Effector memory CD4-positive, alpha-beta T cell (primary cell): Measurements from ENCODE around the gene VPS54.
A peak's percentile ranks its signal among the peaks of the same experiment; 100 is the strongest.
"Not testable (repeated sequence)": the region's sequence is repeated elsewhere in the genome, so short reads cannot be mapped to it uniquely, and the experiment has no call there.

Experiments
- DNase-seq, 3 donors: peaks; one replicate each; pipeline ENCODE4 v3.0.0-alpha.2; 2020
- H3K27ac ChIP-seq: 2 replicates; pipeline ENCODE4 v1.7.0; 2013; ENCODE audit warnings: mild to moderate bottlenecking, low read length, moderate library complexity; ENCODE audit not compliant: insufficient read depth, poor library complexity, severe bottlenecking
- H3K27me3 ChIP-seq: replicated peaks from 2 replicates; pipeline ENCODE4 v1.7.0; 2013; ENCODE audit warnings: mild to moderate bottlenecking, low read length; ENCODE audit not compliant: insufficient read depth, control insufficient read depth, poor library complexity, severe bottlenecking
- H3K36me3 ChIP-seq: 2 replicates; pipeline ENCODE4 v1.7.0; 2013; ENCODE audit warnings: mild to moderate bottlenecking, low read length, moderate library complexity; ENCODE audit not compliant: control insufficient read depth, insufficient read depth
- H3K4me1 ChIP-seq: 2 replicates; pipeline ENCODE4 v1.7.0; 2013; ENCODE audit warnings: low read length, mild to moderate bottlenecking; ENCODE audit not compliant: control insufficient read depth, insufficient read depth, poor library complexity, severe bottlenecking
- H3K4me3 ChIP-seq: 2 replicates; pipeline ENCODE4 v1.7.0; 2013; ENCODE audit warnings: low read length, low read depth, mild to moderate bottlenecking; ENCODE audit not compliant: insufficient read depth, poor library complexity, severe bottlenecking
- H3K9me3 ChIP-seq: 2 replicates; pipeline ENCODE4 v1.7.0; 2013; ENCODE audit warnings: mild to moderate bottlenecking, low read length, moderate library complexity; ENCODE audit not compliant: control insufficient read depth

VPS54 gene

GRCh38 chr2:63849381-63850203 is 169.6 kb downstream of the VPS54 start:
- no peaks in the 10 kb centered on the region for H3K27me3 ChIP-seq
- H3K9me3 ChIP-seq = no peaks in the 10 kb centered on the region
- H3K36me3 ChIP-seq = no peaks in the 10 kb centered on the region
- H3K4me1 ChIP-seq = peaks cover 12% of the 10 kb centered on the region
- no peak for DNase-seq
- H3K4me3 ChIP-seq = no peak overlapping the region
- H3K27ac ChIP-seq = no peak overlapping the region

- H3K9me3 ChIP-seq, H3K27me3 ChIP-seq, H3K27ac ChIP-seq, DNase-seq, H3K4me1 ChIP-seq, H3K4me3 ChIP-seq, H3K36me3 ChIP-seq: not testable (repeated sequence)
These were observed 171.7 kb downstream of the VPS54 start for GRCh38 chr2:63847571-63847970.

GRCh38 chr2:63846487-63846886 is 172.7 kb downstream of the VPS54 start:
- H3K4me1 ChIP-seq = peaks cover 5% of the 10 kb centered on the region
- no peaks in the 10 kb centered on the region for H3K27me3 ChIP-seq
- no peak for DNase-seq
- H3K36me3 ChIP-seq = no peaks in the 10 kb centered on the region
- H3K27ac ChIP-seq = no peak overlapping the region
- no peak overlapping the region for H3K4me3 ChIP-seq
- no peaks in the 10 kb centered on the region for H3K9me3 ChIP-seq

- Histone ChIP-seq H3K4me1 (peaks cover 5% of the 10 kb centered on the region), H3K27ac (no peak overlapping the region), H3K4me3 (no peak overlapping the region), H3K9me3 (no peaks in the 10 kb centered on the region), H3K36me3 (no peaks in the 10 kb centered on the region), H3K27me3 (no peaks in the 10 kb centered on the region)
- no peak for DNase-seq
These were observed 173.4 kb downstream of the VPS54 start for GRCh38 chr2:63845866-63846265.

GRCh38 chr2:63844616-63845015 is 174.6 kb downstream of the VPS54 start:
- Histone ChIP-seq H3K27ac (no peak overlapping the region), H3K4me3 (no peak overlapping the region), H3K27me3 (no peaks in the 10 kb centered on the region), H3K9me3 (no peaks in the 10 kb centered on the region), H3K4me1 (peaks cover 10% of the 10 kb centered on the region), H3K36me3 (no peaks in the 10 kb centered on the region)
- DNase-seq = no peak

GRCh38 chr2:63843791-63844190 is 175.4 kb downstream of the VPS54 start:
- Histone ChIP-seq H3K27ac (no peak overlapping the region), H3K4me1 (peaks cover 10% of the 10 kb centered on the region), H3K27me3 (no peaks in the 10 kb centered on the region), H3K9me3 (no peaks in the 10 kb centered on the region), H3K4me3 (no peak overlapping the region), H3K36me3 (no peaks in the 10 kb centered on the region)
- no peak for DNase-seq

GRCh38 chr2:63843093-63843492 is 176.1 kb downstream of the VPS54 start:
- Histone ChIP-seq H3K36me3 (no peaks in the 10 kb centered on the region), H3K4me1 (peaks cover 5% of the 10 kb centered on the region), H3K9me3 (no peaks in the 10 kb centered on the region), H3K27me3 (no peaks in the 10 kb centered on the region), H3K27ac (no peak overlapping the region), H3K4me3 (no peak overlapping the region)
- DNase-seq = no peak

- Histone ChIP-seq H3K36me3 (no peaks in the 10 kb centered on the region), H3K4me1 (peaks cover 5% of the 10 kb centered on the region), H3K4me3 (peak overlapping the region; percentile 98), H3K27ac (peak overlapping the region; percentile 89), H3K27me3 (no peaks in the 10 kb centered on the region), H3K9me3 (no peaks in the 10 kb centered on the region)
- no peak for DNase-seq
These were observed 176.8 kb downstream of the VPS54 start for GRCh38 chr2:63842149-63843061.
